ENCODE results near the gene SENP1.

DNA sequence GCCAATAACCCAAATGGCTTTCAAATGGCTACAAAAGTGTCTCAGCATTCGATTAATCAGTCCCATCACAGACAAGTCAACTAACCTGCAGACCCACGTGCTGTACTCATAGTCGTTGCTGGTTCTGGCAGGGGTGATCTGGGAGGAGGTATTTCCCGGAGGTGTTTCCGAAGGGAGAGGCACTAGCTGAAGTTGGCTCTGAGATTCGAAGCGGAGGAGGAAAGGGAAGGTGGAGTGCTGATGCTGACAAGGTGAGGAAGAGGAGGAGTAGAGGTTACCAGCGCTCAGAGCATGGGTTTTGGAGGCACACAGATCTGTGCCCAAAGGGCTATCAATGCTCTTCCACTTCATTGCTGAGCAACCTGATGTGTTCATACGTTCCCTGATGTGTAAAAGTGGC is 81.1 kb downstream of the SENP1 start:
- TF ChIP-seq, protein P1, sequence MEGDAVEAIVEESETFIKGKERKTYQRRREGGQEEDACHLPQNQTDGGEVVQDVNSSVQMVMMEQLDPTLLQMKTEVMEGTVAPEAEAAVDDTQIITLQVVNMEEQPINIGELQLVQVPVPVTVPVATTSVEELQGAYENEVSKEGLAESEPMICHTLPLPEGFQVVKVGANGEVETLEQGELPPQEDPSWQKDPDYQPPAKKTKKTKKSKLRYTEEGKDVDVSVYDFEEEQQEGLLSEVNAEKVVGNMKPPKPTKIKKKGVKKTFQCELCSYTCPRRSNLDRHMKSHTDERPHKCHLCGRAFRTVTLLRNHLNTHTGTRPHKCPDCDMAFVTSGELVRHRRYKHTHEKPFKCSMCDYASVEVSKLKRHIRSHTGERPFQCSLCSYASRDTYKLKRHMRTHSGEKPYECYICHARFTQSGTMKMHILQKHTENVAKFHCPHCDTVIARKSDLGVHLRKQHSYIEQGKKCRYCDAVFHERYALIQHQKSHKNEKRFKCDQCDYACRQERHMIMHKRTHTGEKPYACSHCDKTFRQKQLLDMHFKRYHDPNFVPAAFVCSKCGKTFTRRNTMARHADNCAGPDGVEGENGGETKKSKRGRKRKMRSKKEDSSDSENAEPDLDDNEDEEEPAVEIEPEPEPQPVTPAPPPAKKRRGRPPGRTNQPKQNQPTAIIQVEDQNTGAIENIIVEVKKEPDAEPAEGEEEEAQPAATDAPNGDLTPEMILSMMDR (conservative IDR thresholded peaks at IDR 0.05; ENCODE audit: low read depth in 2 of 2), result no peak
- TF ChIP-seq ZNF114 (CRISPR knock-in tag; IDR thresholded peaks at IDR 0.05) (no peak), EZH2 (IDR thresholded peaks at IDR 0.05; ENCODE audit: low read depth, unreplicated experiment) (no peak)
